H1 (cell line): ENCODE data around the gene GOLGA3. TPM values are rescaled to one million over a fixed set of nuclear protein-coding genes. Genes with fewer than 3 reads are reported as not detected.

Experiments
- CTCF ChIA-PET: fragments of 300-600 bp; sonication (Branson Sonifier 250); formaldehyde crosslinking; loops from one replicate; lab custom pipeline; 2021; ENCODE audit not compliant: partially characterized antibody; lab: Charles Lee
- POLR2A ChIA-PET: fragments of 300-600 bp; sonication (Branson Sonifier 250); formaldehyde crosslinking; loops from one replicate; lab custom pipeline; 2021; ENCODE audit warnings: inconsistent platforms; ENCODE audit not compliant: partially characterized antibody; lab: Charles Lee
- DNase-seq, 2 experiments: peaks; one replicate each; pipeline versions ENCODE4 v3.0.0 to v3.0.0-alpha.2; 2010 to 2022; ENCODE audit warnings: low spot score in 2 of 2, low read depth in 1 of 2, mixed read lengths in 1 of 2
- FAIRE-seq: peaks from 2 replicates; lab custom pipeline; 2011; peaks lifted over from hg19 to GRCh38; lab: Jason Lieb, UNC
- H2AFZ ChIP-seq: 2 replicates; pipeline ENCODE4 v1.8.1; 2012; ENCODE audit warnings: low read length, inconsistent platforms
- H2AK5ac ChIP-seq: 2 replicates; pipeline ENCODE4 v1.6.1; 2013; ENCODE audit warnings: low read depth, low read length
- H2BK120ac ChIP-seq: replicated peaks from 2 replicates; pipeline ENCODE3; 2013; ENCODE audit warnings: low read depth, low read length, inconsistent platforms
- H2BK12ac ChIP-seq: 2 replicates; pipeline ENCODE4 v1.6.1; 2013; ENCODE audit warnings: low read depth, low read length
- H2BK15ac ChIP-seq: 2 replicates; pipeline ENCODE4 v1.6.1; 2013; ENCODE audit warnings: low read length
- H2BK20ac ChIP-seq: 2 replicates; pipeline ENCODE4 v1.6.1; 2013; ENCODE audit warnings: low read length
- H2BK5ac ChIP-seq: 2 replicates; pipeline ENCODE4 v1.6.1; 2013; ENCODE audit warnings: low read depth, low read length
- H3K14ac ChIP-seq: 2 replicates; pipeline ENCODE4 v1.6.1; 2013; ENCODE audit warnings: inconsistent platforms; ENCODE audit not compliant: insufficient read length
- H3K18ac ChIP-seq: 2 replicates; pipeline ENCODE4 v1.6.1; 2013; ENCODE audit warnings: low read length; ENCODE audit errors: extremely low read depth
- H3K23ac ChIP-seq: 2 replicates; pipeline ENCODE4 v1.6.1; 2013; ENCODE audit warnings: inconsistent platforms; ENCODE audit not compliant: insufficient read length
- H3K23me2 ChIP-seq: 2 replicates; pipeline ENCODE4 v1.6.1; 2013; ENCODE audit warnings: low read depth, low read length
- H3K27ac ChIP-seq: 2 replicates; pipeline ENCODE4 v1.6.1; 2011; ENCODE audit warnings: low read depth, low read length, inconsistent platforms
- H3K27me3 ChIP-seq, 4 experiments: replicated peaks in 1 of 4; 1 replicate in 1 of 4; 2 replicates in 3 of 4; pipeline versions ENCODE4 v1.6.1 to v1.8.1; 2011 to 2013; ENCODE audit warnings: low read length in 3 of 4, mild to moderate bottlenecking in 3 of 4, inconsistent platforms in 2 of 4, mixed read lengths in 2 of 4, moderate library complexity in 1 of 4; ENCODE audit not compliant: control insufficient read depth in 3 of 4, insufficient read depth in 3 of 4; ENCODE audit errors: extremely low read depth in 1 of 4
- H3K36me3 ChIP-seq, 4 experiments: 2 replicates each; pipeline versions ENCODE4 v1.6.1 to v1.8.1; 2011 to 2013; ENCODE audit warnings: mild to moderate bottlenecking in 4 of 4, low read length in 3 of 4, moderate library complexity in 2 of 4, control low read depth in 1 of 4, inconsistent platforms in 1 of 4; ENCODE audit not compliant: insufficient read depth in 4 of 4, control insufficient read depth in 2 of 4
- H3K4ac ChIP-seq: replicated peaks from 2 replicates; pipeline ENCODE3; 2013; ENCODE audit warnings: low read length, low read depth, mixed read lengths, inconsistent platforms; ENCODE audit not compliant: insufficient read length
- H3K4me1 ChIP-seq, 4 experiments: replicated peaks in 1 of 4; 1 replicate in 1 of 4; 2 replicates in 3 of 4; pipeline versions ENCODE4 v1.6.1 to v1.8.1; 2011 to 2013; ENCODE audit warnings: low read length in 3 of 4, inconsistent platforms in 2 of 4, mixed read lengths in 1 of 4; ENCODE audit not compliant: insufficient read depth in 4 of 4, control insufficient read depth in 3 of 4
- H3K4me2 ChIP-seq, 2 experiments: 2 replicates each; pipeline versions ENCODE4 v1.6.1 to v1.8.1; 2011 to 2013; ENCODE audit warnings: low read depth in 2 of 2, low read length in 2 of 2, control low read depth in 1 of 2, inconsistent platforms in 1 of 2, mild to moderate bottlenecking in 1 of 2; ENCODE audit not compliant: insufficient read depth in 1 of 2
- H3K4me3 ChIP-seq, 4 experiments: fragments of 200-600, 300-600 bp in 1 of 4; sonication (generic), shearing (Covaris generic), sonication (Bioruptor Twin) in 1 of 4; 2 replicates each; pipeline versions ENCODE4 v1.5.1 to v1.8.1; 2011 to 2016; ENCODE audit warnings: low read length in 4 of 4, low read depth in 3 of 4, control low read depth in 2 of 4, inconsistent platforms in 2 of 4, mild to moderate bottlenecking in 2 of 4, mixed read lengths in 1 of 4, moderate library complexity in 1 of 4; ENCODE audit not compliant: insufficient read depth in 2 of 4; ENCODE audit errors: extremely low read depth in 1 of 4
- H3K56ac ChIP-seq: replicated peaks from 2 replicates; pipeline ENCODE3; 2013; ENCODE audit warnings: low read depth, mild to moderate bottlenecking, mixed read lengths, low read length, inconsistent platforms; ENCODE audit not compliant: insufficient read length
- H3K79me1 ChIP-seq: 2 replicates; pipeline ENCODE4 v1.6.1; 2013; ENCODE audit warnings: low read depth, low read length, control low read depth
- H3K79me2 ChIP-seq, 2 experiments: 2 replicates each; pipeline versions ENCODE4 v1.6.1 to v1.8.1; 2012 to 2013; ENCODE audit warnings: low read length in 2 of 2, mild to moderate bottlenecking in 2 of 2, inconsistent platforms in 1 of 2; ENCODE audit not compliant: insufficient read depth in 2 of 2, control insufficient read depth in 1 of 2
- H3K9ac ChIP-seq, 4 experiments: replicated peaks in 1 of 4; 1 replicate in 1 of 4; 2 replicates in 3 of 4; pipeline versions ENCODE4 v1.6.1 to v1.8.1; 2011 to 2013; ENCODE audit warnings: low read depth in 3 of 4, low read length in 3 of 4, control low read depth in 2 of 4, mild to moderate bottlenecking in 2 of 4, moderate library complexity in 2 of 4, inconsistent platforms in 1 of 4; ENCODE audit errors: extremely low read depth in 1 of 4
- H3K9me3 ChIP-seq, 2 experiments: 2 replicates each; pipeline versions ENCODE4 v1.6.1 to v1.8.1; 2012 to 2013; ENCODE audit warnings: mild to moderate bottlenecking in 2 of 2, moderate library complexity in 2 of 2, control low read depth in 1 of 2, inconsistent platforms in 1 of 2, low read depth in 1 of 2, low read length in 1 of 2, mixed read lengths in 1 of 2; ENCODE audit not compliant: insufficient read depth in 2 of 2
- H4K20me1 ChIP-seq, 2 experiments: replicated peaks in 1 of 2; 2 replicates each; pipeline versions ENCODE3 to v1.8.1; 2011 to 2013; ENCODE audit warnings: inconsistent platforms in 2 of 2, low read length in 2 of 2, mild to moderate bottlenecking in 1 of 2; ENCODE audit not compliant: insufficient read depth in 2 of 2, control insufficient read depth in 1 of 2
- H4K5ac ChIP-seq: 2 replicates; pipeline ENCODE4 v1.6.1; 2013; ENCODE audit warnings: low read length, low read depth, mixed read lengths, inconsistent platforms; ENCODE audit not compliant: insufficient read length
- H4K8ac ChIP-seq: 2 replicates; pipeline ENCODE4 v1.8.0; 2013; ENCODE audit warnings: mild to moderate bottlenecking, moderate library complexity, low read length, inconsistent platforms; ENCODE audit not compliant: insufficient read depth; ENCODE audit errors: extremely low read depth
- H4K91ac ChIP-seq: replicated peaks from 2 replicates; pipeline ENCODE3; 2013; ENCODE audit warnings: low read length, mixed read lengths, inconsistent platforms; ENCODE audit not compliant: insufficient read length
- CTBP2 ChIP-seq: IDR thresholded peaks from 2 replicates; pipeline ENCODE4 v1.7.0; 2011; ENCODE audit warnings: borderline replicate concordance, mild to moderate bottlenecking, moderate library complexity, mixed read lengths, low read length; ENCODE audit not compliant: insufficient read depth, insufficient read length
- WGBS, 2 experiments: shearing (Covaris generic) in 1 of 2; methylation state at CpG; one replicate each; pipeline versions ENCODE4 v1.1.6 to v1.1.7; 2013 to 2015; ENCODE audit warnings: low lambda C conversion rate in 2 of 2, mixed read lengths in 2 of 2, inconsistent platforms in 1 of 2, low coverage in 1 of 2, missing lambda C conversion rate in 1 of 2; ENCODE audit not compliant: insufficient replicate concordance in 2 of 2, insufficient coverage in 1 of 2, insufficient read length in 1 of 2; ENCODE audit errors: extremely low coverage in 1 of 2, missing lambda C conversion rate in 1 of 2; 5-methylcytosine and 5-hydroxymethylcytosine counted together
- polyA plus RNA-seq, 7 experiments: library from polyadenylated mRNA; depleted of rRNA in 3 of 7; stranded (reverse) in 5 of 7; unstranded in 2 of 7; fragments of >200 nt in 5 of 7; fragments of 200-250 nt in 2 of 7; gene quantifications; 1 replicate in 5 of 7; 2 replicates in 1 of 7; 4 replicates in 1 of 7; pipeline versions ENCODE4 v1.2.1 to v1.2.3, GENCODE V29; 2011 to 2013; ENCODE audit warnings: missing spikeins in 2 of 7, mixed read lengths in 2 of 7
- total RNA-seq: library from RNA; stranded (reverse); fragmentation: NEBNext Ultra II Directional; extraction: Animal tissue kit (Norgen Biotek cat#: 25700); gene quantifications from 2 replicates; pipeline ENCODE4 v1.2.1, GENCODE V29; 2021

The GOLGA3 gene
- total and polyA plus RNA-seq, 2 of the 8 experiments (the other 6 are each of a cell fraction or from before 2014, with no cell fraction given): 6.4 to 33.1 TPM

- H3K27ac ChIP-seq: no peak overlapping the region
- H3K18ac ChIP-seq: no peak overlapping the region
- WGBS, 2 experiments: 89% methylated on average over 10 of the region's 15 CpGs; no CpG with 5 or more reads in 1 of the 2 experiments
- H3K23me2 ChIP-seq: no peaks in the 10 kb centered on the region
- peaks cover 6% of the 10 kb centered on the region for H3K79me1 ChIP-seq
- no peaks in the 10 kb centered on the region; a peak in 1 of 7 replicates for H3K4me1 ChIP-seq
- H4K5ac ChIP-seq: no peak overlapping the region
- no peak overlapping the region for H2BK20ac ChIP-seq
- H2AFZ ChIP-seq: no peak overlapping the region
- H2BK15ac ChIP-seq: no peak overlapping the region
- no peak overlapping the region for H3K4me2 ChIP-seq
- DNase-seq (no peak), FAIRE-seq (no peak)
- no peak overlapping the region for H3K4ac ChIP-seq
- no peak overlapping the region for H3K14ac ChIP-seq
- peaks cover 0 to 13% of the 10 kb centered on the region in 2 experiments; a peak in 2 of 4 replicates for H3K79me2 ChIP-seq
- ChIA-PET POLR2A (interaction anchor here (0.5 to 1.4 kb wide), 3 partner anchors 19 to 60 kb away, joined by 3 to 4 read pairs (median 3); no protein-coding TSS in a partner anchor), CTCF (interaction anchor here (0.6 to 1.7 kb wide), 3 partner anchors 35 to 118 kb away, joined by 3 read pairs; no protein-coding TSS in a partner anchor)
- H2BK5ac ChIP-seq: no peak overlapping the region
- H3K27me3 ChIP-seq: no peaks in the 10 kb centered on the region
- peaks cover 12 to 19% of the 10 kb centered on the region in 2 experiments for H4K20me1 ChIP-seq
- no peaks in the 10 kb centered on the region for H3K9me3 ChIP-seq
- H2AK5ac ChIP-seq: no peak overlapping the region
- TF ChIP-seq CTBP2: no peak
- H3K9ac ChIP-seq: no peak overlapping the region
- H4K8ac ChIP-seq: peak overlapping the region; percentile 59; the same call in 1 of the 2 replicates
- no peak overlapping the region for H3K56ac ChIP-seq
- H3K36me3 ChIP-seq: peaks cover 26 to 69% (median 42%) of the 10 kb centered on the region in 4 experiments; a peak in 7 of 8 replicates
- no peak overlapping the region for H2BK12ac ChIP-seq
- H3K23ac ChIP-seq: no peak overlapping the region
- no peak overlapping the region for H3K4me3 ChIP-seq
- no peak overlapping the region for H4K91ac ChIP-seq
- H2BK120ac ChIP-seq: no peak overlapping the region
Observed at GRCh38 chr12:132803888-132804287, 24.8 kb downstream of the GOLGA3 start.
